HG03159 (cell line): ENCODE results near the gene HS2ST1.
A peak's percentile ranks its signal among the peaks of the same experiment; 100 is the strongest.
"Not testable (repeated sequence)": the region's sequence is repeated elsewhere in the genome, so short reads cannot be mapped to it uniquely, and the experiment has no call there.

Experiments
- ATAC-seq: cut with Tn5 transposase; IDR thresholded peaks from one replicate; pipeline ENCODE4 v1.9.1; 2021; ENCODE audit warnings: mild to moderate bottlenecking, moderate library complexity; ENCODE audit not compliant: unreplicated experiment

HS2ST1 gene

GRCh38 chr1:86965012-86965826 lies 50.8 kb downstream of the HS2ST1 start:
- ATAC-seq: no peak

GRCh38 chr1:86965827-86966182 lies 51.4 kb downstream of the HS2ST1 start:
- peak; percentile 54 for ATAC-seq

DNA sequence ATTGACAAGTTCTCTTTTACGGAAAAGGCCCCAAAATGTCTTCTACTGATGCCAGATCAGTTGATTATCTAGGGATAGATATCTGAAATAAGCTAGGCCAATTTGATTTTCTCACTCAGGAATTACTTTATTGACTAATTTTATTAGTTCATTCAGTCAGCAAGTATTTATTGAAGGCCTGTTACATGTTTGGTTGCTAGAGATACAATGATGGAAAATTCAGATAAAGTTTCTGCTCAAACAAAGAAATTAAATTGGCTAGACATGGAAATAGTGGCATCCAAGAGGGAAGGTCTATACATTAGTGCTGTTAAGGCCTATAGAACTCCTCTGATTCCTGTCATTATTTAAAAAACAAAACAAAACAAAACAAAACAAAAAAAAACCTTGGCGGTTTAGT lies 56.5 kb downstream of the HS2ST1 start:
- no peak for ATAC-seq

DNA sequence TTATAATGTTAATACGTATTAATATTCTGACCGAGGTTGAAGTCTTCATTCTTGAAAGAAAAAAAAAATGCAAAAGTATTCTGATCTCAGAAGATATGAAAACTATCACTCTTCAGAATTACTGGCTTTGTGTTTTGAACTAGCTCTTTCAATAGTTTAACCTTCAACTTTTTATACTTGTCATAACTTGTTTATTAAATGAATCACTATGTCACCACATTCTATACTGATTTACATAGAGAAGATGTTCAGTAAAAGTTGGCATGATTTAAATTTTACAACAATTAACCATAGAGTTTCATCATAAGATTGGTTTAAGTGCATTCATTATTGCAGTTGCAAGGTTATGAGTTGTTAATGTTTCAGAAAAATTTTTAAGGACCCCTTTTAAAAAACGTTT lies 57.3 kb downstream of the HS2ST1 start:
- no peak for ATAC-seq

GRCh38 chr1:86972262-86972661 lies 57.8 kb downstream of the HS2ST1 start:
- no peak for ATAC-seq

DNA sequence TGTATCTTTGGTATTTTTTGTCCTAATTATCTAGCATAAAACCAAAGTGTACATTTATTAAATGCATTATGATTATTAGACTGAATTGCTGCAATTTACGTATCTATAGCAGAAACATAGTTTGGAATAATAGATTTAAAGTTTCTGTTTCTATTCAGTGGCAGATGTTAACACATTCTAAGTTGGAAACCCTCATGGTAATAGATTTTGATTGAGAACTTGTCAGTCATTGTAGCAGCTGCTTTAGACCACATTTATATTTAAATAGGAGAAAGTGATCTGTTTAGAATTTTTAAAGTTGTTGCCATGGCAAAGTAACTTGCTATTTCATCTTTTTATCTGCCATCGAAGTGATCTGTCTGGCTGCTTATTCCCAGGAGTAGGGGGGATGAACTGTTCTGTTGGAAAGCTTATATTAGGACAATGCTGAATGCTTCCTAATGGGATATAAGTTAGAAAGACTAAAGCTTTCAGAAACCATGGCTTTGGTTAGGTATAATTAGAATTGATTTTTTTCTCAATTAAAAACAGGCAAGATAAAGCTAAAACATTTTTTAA lies 61.6 kb downstream of the HS2ST1 start:
- ATAC-seq: no peak

DNA sequence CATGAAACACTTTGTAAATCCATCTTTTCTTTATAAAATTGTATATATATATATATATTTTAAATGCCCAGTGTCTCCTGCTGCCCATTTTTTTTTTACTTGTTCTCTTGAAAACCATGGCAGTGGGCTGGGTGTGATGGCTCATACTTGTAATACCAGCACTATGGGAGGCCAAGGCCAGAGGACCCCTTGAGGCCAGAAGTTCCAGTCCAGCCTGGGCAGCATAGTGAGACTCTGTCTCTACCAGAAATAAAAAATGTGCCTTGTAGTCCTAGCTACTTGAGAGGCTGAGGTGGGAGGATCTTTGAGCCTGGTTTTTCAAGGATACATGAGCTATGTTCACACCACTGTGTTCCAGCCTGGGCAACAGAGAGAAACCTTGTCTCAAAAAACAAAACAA lies 62.2 kb downstream of the HS2ST1 start:
- no peak for ATAC-seq

DNA sequence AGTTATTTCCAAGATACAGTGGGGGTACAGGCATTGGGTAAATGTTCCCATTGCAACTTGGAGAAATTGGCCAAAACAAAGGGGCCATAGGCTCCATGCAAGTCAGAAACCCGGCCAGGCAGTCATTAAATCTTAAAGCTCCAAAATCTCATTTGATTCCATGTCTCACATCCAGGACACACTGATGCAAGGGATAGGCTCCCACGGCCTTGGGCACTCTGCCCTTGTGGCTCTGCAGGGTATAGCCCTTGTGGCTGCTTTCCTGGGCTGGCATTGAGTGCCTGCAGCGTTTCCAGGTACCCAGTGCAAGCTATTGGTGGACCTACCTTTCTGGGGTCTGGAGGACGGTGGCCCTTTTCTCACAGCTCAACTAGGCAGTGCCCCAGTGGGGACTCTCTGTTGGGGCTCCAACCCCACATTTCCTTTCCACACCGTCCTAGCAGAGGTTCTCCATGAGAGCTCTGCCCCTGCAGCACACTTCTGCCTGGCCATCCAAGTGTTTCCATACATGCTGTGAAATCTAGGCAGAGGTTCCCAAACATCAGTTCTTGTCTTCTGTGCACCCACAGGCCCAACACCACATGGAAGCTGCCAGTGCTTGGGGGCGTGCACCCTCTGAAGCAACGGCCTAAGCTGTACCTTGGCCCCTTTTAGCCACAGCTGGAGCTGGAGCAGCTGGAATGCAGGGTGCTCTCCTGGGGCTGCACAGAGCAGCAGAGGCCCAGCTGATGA lies 67.2 kb downstream of the HS2ST1 start:
- ATAC-seq: no peak

DNA sequence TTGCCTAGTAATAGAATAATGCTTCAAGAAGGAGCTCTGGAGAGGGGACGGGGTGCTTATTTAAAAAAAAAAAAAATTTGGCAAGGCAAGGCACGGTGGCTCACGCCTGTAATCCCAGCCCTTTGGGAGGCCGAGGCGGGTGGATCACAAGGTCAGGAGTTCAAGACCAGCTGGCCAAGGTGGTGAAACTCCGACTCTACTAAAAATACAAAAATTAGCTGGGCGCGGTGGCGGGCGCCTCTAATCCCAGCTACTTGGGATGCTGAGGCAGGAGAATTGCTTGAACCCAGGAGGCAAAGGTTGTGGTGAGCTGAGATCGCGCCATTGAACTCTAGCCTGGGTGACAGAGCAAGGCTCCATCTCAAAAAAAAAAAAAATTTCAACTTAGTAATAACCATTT lies 69.2 kb downstream of the HS2ST1 start:
- not testable (repeated sequence) for ATAC-seq

DNA sequence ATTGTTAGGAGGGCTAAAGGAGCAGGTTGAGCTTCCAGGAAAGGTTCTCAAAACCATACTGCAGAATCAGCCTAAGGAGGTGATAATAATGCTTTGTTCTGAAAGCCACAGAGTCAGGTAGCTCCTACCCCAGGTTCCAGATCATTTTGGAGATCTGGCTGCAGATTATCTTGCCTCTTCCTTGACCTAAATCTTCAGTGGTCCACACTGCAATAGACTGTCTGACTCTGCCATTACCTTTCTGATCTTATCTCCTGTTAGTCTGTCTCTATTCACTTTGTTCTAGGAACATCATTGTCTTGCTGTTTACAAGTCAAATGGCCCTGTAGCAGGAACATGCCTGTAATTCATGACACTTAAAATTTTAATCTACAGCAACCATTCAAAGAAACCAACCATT lies 73.0 kb downstream of the HS2ST1 start:
- no peak for ATAC-seq

DNA sequence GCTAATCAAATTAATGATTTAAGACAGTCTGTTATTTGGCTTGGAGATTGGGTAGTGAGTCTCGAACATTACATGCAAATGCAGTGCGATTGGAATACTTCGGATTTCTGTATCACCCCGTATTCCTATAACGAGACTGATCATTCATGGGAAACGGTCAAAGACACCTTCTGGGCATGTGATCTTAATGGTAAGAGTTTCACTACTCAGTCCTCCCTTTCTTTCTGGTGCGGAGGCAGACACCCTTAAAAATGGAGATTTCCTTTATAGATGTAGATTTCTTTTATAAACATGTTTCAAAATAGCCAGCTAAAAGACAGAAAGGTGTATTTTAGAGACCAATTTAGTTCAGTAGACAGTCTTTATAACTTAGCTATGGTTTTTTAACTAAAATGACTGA lies 74.4 kb downstream of the HS2ST1 start:
- ATAC-seq: no peak

GRCh38 chr1:86989690-86990089 lies 75.3 kb downstream of the HS2ST1 start:
- ATAC-seq: not testable (repeated sequence)

GRCh38 chr1:86990826-86991225 lies 76.4 kb downstream of the HS2ST1 start:
- ATAC-seq: no peak

DNA sequence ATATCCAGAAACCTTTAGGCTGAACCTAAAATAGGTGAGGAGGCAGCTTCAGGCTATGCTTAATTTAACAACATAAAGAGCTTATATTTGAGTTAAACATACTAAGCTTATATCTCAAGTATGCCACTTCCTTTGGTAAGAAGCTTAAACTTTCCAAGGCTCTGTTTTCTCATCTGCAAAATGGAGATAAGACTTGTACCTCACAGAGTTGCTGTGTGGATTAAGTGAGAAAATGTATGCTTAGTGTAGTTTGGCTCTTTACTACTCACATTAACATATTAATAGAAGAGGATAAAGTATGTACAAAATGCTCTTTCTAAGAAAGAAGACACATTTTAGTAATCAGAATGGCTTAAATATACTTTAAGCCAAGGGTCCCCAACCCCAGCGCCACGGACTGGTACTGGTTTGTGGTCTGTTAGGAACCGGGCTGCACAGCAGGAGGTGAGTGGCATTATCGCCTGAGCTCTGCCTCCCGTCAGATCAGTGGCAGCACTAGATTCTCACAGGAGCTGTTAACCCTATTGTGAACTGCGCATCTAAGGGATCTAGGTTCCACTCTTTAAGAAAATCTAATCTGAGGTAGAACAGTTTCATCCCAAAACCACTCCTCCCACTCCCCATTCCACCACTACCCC lies 77.2 kb downstream of the HS2ST1 start:
- ATAC-seq: no peak

- no peak for ATAC-seq
Observed at GRCh38 chr1:86992861-86993260, 78.4 kb downstream of the HS2ST1 start.

DNA sequence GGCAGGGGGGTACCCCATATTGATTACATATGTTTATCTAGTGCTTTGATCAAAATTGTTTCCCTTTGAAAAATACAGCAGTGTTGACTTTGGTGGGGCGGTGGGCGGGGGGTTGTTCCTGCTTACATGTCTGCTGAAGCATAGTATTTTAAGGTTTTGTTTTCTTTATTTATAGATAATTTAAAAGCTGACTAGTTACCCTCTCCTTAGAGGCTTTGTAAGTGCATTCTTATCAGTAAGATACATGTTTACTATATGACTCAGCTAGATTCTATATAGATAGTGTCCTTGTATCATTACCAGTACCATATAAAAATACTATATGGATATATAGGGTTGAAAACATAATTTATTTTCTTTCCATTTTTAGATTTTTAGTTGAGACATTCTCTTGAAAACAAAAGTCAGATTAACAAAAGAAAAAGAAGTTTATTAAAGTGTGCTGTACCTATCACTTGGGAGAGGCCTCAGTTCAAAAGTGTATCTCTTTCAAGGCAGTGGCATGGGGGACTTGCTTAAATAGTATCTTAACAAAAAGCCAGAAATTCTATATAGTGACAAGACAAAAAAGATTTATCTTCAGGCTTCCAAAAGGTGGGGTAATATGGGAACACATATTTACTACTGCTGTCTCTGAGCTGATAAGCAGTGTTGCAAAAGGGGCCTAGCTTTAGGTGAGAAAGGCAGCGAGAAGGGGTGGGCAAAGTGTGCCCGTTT lies 79.0 kb downstream of the HS2ST1 start:
- no peak for ATAC-seq

- no peak for ATAC-seq
Observed at GRCh38 chr1:86994061-86994460, 79.6 kb downstream of the HS2ST1 start.

- no peak for ATAC-seq
Observed at GRCh38 chr1:86997538-86997937, 83.1 kb downstream of the HS2ST1 start.

DNA sequence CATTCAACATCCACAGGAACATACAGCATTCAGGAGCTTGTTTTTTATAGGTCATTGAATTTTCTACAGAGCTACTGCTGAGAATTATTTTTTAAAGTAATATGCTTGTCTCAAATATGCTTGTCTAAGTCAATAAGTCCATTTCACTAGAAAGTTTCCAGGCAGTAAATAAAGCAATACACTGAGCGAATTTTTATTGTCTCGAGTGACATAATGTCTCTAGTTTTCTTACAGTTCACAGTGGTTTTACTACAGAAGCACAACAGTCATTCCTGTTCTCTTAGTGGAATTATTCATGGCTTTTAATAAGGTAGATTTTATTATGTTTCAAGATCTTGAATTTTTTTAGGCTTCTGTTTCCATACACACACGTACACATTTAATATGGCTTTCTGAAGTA lies 83.8 kb downstream of the HS2ST1 start:
- ATAC-seq: no peak

GRCh38 chr1:86998727-86999126 lies 84.3 kb downstream of the HS2ST1 start:
- no peak for ATAC-seq

- ATAC-seq: no peak
Observed at GRCh38 chr1:87000460-87000859, 86.0 kb downstream of the HS2ST1 start.
